Stimulated activated CD4-positive, alpha-beta T cell treated with anti-CD3 and anti-CD28 coated beads, Interleukin-12 subunit alpha, Interleukin-12 subunit beta, amount 100 ng/mL, for 48 hours (primary cell): Measurements from ENCODE around the gene TRIP13.
A peak's percentile ranks its signal among the peaks of the same experiment; 100 is the strongest.
"Not testable (repeated sequence)": the region's sequence is repeated elsewhere in the genome, so short reads cannot be mapped to it uniquely, and the experiment has no call there.

Experiments
- DNase-seq, 3 donors: peaks; one replicate each; pipeline ENCODE4 v3.0.0-alpha.2; 2020; ENCODE audit warnings: low read depth in 2 of 3, low spot score in 1 of 3

The TRIP13 gene

DNA sequence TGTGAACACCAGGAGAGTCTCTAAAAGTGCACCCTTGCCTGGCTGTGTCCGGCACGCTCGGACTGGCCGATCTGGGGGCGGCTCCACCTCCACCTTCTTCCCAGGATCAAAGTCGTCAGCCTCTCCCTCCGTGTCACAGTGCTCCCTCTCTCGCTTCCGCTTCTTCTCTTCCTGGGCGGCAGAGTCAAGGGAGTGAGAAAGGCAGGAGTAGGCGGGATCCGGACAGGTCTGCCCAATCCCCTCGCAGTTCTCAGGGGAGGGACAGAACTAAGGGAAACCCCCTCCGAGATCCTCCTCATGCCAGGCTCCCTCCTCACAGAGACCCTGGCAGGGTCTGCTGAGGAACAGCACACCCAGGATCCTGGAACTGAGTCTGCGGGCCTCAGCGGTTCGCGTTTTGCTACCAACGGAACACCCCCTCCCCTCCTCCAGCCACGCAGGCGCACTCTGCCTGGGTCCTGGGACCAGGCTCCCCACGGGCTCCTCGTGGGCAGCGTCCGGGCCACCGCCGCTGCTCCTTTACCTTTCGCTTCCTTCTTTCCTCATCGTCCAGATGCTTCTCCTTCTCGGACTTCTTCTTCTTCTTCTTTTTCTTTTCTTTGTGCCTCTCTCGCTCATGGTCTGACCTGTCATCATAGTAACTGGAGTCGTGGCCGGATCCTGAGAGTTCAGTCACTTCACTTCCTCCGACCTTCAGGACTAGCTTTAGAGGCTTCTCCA is 1.4 kb upstream of the TRIP13 start:
- DNase-seq: no peak

DNA sequence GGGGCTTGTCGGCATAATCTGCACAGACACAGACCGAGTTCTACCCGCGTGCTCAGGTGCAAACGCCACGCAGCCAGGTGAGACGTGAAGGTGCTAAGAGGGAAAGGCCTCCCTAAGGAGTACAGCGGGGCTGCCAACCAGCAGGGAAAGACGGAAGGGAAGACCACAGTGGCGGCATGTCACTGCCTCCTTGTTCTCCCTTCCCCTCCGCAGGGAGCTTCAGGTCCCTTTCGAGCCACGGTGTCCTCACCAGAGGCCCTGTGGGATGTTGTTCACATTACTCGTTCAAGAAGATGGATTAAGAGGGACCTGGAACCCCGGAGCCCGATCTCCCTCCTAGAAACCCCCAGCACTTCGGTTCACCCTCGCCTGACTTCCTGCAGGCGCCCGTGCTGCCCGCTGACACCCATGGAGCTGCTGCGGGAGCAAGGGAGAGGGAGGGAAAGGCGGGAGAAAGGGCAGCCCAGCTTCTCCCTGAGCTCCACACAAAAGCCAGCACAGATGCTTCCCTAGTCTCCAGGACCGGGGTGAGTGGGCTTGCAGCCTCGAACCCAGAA is 769 bp upstream of the TRIP13 start:
- DNase-seq: no peak

DNA sequence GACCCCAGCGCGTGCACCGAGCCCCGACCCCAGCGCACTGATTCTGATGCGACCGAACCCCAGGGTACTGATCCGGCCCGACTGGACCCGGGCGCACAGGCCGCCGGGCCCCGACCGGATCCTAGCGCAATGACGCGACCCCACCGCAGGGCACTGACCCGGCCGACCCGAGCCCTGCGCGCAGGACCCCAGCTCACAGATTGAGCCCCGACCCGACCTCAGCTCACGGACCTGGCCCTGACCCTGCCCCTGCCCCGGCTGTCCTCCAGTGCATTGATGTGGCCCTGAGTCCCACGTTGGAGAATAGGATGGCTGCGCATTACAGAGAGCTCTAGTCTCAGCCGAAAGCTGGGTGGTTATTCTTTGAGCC is 438 bp downstream of the TRIP13 start:
- DNase-seq: no peak

DNA sequence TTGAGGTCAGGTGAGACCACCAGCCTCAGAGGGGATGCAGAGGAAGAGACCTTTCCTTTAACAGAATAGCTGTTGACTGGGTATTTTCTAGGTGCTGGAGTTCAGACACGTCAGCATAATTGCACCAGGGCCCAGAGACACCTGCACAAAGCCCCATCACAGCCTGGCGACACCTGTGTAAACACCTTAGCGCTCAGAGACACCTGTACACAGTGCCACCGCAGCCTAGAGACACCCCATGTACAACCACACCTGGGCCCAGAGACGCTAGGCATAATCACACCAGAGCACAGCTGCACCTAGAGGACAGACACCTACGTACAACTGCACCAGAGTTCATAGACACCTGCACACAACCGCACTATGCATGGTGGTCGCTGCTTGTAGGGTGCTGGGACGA is 1.0 kb downstream of the TRIP13 start:
- no peak for DNase-seq

DNA sequence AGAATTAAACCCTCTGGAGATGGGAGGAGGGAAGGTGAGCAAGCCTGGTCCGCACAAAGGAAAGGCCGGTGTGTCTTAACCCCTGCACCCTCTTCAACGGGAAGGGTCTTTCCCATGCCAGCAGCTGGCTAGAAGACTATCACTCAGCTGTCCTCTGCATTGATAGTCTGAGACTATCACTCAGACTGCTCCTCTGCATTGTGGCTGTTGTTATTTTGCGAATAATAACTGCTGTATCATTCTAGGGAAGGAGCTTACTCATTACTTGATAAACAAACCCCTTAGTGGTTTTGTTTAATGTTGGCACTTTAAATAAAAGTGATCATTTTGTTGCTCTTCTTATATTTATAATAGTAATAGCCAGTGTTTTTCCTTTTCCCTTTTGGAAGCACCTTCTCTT is 8.1 kb downstream of the TRIP13 start:
- no peak for DNase-seq

DNA sequence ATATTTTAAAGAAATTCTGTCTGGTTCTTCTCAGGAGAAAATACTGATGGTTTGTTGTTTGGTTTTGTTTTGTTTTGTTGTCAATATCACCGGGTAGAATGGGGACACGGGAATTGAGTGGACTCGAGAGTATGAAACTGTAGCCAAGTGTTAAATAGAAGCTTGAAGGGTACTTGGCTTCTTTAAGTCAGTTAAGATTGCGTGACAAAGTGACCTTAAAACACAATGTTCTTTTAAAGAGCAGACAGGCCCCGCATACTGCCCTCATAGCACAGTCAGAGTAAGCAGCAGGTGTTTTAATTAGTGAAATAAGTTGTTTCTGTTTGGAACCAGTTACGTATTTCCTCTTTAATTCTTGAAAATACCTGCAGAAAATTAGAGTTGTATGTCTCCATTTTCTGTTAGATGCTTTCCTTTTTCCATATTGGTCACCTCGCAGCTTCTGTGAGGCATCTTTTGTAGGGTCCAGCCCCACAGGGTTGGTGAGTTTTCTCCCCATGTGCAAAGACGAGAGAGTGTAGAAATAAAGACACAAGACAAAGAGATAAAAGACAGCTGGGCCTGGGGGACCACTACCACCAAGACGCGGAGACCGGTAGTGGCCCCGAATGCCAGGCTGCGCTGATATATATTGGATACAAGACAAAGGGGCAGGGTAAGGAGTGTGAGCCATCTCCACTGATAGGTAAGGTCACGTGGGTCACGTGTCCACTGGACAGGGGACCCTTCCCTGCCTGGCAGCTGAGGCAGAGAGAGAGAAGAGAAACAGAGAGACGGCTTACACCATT is 9.6 kb downstream of the TRIP13 start:
- no peak for DNase-seq

DNA sequence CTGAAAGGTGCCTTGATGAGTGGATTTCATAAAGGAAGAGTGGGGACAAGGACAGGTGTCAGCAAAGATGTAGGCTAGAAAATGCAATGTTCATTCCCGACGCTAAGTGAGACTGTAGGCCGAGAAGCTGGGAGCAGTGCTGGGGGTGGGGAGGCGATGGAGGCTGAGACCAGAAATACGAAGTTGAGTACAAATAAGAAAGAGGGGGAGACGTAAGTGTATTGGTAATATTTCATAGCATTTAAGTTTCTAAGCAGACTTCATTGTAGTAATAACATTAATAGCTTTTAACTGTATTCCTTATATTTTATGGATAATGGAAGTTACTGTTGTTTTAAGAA is 11.0 kb downstream of the TRIP13 start:
- DNase-seq: no peak

DNA sequence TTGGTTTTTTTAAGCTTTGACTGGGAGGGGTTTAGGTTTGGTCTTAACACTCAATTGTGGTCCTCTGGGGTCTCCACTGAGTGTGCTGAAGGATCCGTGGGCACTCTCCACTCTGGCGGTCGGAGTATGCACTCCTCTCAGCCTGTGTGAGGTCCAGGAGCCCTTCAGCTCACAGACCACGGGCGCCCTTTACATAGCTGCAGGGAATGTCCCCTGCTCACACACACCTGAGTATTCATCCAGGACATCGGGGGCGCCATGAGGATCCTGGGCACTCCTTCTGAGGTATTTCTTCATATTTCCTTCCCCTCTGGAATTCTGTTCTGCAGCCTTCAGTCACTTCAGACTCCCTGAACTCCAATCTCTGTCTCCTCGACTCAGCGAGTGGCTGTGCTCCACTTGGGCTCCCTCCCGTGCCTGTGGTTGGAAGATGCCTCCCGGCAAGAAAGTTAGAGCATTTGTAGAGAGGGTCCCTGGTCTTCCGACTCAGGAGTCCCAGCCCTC is 12.5 kb downstream of the TRIP13 start:
- no peak for DNase-seq

DNA sequence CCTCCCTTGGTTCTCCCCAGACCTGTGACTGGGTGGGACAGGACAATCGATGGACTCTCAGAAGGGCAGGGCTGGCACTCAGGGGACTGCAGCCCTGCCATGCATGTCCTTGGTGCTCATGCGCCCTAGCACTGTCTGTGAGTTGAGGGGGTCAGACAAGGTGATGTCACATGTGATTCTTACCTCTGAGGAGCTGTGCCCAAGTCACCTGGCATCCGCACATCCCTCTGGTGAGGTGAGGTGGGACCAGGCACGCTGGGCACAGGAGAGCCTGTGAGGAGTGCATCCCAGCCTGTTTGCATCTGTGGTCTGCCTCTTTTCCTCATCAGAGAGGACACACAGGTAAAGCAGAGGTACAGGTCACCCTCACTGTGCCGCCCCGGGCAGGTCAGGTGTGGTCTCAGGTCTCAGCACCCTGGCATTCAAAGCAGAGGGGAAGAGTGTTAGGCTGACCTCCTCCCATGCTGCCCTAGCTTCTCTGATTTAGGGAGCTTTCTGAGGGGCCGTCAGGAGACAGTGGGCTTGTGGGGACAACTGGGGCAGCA is 14.8 kb downstream of the TRIP13 start:
- no peak for DNase-seq

DNA sequence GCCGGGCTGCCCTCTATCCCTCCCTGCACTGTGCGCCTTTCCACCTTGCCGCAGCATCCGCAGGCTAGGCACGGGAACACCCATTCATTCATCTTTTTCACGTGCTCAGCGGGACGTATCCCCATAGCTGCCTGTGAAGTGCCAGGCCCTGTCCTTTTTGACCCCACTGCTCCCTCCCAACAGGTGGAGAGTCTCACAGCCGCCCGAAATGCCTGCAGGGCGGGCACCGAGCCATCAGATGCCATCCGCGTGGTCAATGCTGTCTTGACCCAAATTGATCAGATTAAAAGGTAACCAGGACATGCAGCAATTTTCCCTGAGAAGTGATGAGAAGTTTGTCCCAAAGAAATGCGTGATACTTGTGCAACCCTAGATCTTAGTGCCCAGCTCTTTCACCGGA is 15.5 kb downstream of the TRIP13 start:
- DNase-seq: no peak

DNA sequence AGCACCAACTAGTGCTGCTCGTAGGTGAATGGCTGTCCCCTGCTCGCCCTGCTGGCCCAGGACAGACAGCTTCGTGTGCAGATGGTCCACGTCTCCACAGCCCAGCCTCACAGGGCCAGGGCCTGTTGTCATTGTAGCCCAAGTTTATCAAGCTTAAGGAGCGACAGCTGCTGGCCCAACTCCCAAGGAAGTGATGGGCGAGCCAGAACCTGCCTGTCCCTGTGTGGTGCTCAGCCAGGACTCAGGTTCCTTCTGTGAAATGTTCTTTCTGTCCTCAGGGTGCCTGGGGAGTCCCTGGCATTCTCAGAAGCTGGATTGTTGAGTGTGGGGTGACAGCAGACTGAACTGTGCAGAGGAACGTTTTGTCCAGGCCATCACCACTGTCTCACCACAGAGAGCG is 16.4 kb downstream of the TRIP13 start:
- DNase-seq: no peak

DNA sequence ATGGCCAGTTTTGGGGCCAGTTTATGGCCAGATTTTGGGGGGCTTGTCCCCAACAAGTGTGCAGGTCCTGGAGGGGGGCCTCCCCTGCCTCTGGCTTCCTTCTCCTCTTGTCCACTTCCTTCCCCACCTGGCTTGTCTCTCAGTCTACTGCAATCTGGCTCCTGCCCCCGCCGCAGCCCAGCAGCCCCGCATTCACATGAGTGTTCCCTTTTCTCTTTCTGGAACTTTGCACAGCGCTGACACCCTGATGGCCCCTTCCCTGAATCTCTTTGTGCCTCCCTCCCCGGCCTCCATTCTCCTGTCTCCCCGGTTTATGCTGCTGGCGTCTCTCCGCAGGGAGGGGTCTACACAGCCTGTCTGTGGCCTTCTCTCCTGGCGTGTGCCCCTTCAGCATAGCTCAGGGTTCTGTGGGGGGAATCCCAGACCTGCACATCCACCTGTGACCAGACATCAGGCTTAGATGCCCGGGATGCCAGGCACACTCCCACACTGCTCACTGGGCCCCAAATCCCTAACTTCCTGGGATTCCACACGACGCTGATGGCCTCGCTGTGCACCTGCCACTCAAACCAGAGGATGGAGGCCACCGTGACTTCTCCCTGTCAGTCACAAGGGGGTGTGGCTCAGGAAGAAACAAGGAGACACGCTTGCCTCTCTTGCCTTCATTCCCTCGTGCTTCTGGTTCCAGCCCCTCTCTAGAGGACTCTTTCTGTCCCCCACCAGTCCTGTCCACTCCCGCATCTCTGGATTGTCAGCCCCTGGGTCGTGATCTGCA is 17.5 kb downstream of the TRIP13 start:
- no peak for DNase-seq

DNA sequence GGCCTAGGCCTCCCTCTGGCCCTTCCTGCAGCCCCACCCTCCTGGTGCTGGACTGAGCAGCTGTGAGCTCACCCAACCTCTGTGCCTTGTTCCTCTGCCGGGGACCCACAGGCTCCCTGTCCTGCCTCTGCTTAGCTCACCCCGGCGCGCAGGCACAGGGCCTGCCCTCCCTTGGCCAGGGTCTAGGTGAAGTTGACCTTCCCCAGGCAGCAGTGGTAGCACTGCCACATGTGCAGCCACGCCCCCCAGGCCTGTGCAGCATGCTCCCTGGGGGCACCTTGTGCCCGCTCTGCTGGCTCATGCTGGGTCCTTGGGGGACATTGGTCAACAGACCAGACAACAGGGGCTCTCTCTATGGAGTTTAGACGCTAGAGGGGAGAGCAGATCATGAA is 18.1 kb downstream of the TRIP13 start:
- no peak for DNase-seq

DNA sequence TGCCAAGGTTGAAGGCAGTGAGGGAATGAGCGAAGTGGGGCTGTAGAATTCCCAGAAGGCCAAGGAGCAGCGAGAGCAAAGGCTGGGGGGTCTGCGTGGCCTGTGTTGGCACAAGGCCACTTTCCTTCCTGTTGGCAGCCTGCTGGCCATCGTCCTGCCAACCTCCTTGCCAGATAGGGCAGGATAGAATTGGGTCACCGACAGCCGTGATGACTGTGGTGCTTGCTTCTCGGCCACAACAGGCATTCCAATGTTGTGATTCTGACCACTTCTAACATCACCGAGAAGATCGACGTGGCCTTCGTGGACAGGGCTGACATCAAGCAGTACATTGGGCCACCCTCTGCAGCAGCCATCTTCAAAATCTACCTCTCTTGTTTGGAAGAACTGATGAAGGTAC is 18.9 kb downstream of the TRIP13 start:
- DNase-seq: no peak

DNA sequence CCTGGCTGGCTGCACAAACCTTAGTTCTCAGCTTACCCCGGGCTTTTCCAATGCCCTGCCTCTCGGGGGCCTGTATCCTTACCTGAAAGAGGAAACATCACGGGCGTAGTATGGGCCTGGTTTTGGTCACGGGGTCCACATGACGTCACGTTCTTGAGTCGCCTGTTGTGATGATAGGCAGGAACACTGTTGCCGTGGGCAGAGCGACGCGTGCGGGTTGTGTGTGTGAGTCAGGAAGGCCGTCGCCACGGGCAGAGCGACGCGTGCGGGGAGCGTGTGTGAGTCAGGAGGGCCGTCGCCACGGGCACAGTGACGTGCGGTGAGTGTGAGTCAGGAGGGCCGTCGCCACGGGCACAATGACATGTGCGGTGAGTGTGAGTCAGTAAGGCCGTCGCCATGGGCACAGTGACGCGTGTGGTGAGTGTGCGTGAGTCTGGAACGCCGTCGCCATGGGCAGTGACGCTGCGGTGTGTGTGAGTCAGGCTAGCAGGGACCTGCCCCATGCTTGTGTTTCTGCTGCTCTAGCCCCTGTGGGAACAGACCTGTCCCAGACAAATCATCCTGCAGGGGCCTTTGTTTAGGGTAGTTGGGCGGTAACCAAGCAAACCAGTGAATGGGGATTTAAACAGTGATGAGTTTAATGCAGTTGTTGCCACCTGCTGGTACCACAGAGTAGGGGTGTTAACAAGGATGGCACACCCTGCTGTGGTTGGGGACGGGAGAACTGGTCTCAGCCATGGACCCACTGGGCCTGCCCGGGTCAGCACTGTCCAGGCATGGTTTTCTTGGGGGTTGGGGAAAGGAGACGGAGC is 19.8 kb downstream of the TRIP13 start:
- peak; percentile 49 to 72 (median 64) for DNase-seq

DNA sequence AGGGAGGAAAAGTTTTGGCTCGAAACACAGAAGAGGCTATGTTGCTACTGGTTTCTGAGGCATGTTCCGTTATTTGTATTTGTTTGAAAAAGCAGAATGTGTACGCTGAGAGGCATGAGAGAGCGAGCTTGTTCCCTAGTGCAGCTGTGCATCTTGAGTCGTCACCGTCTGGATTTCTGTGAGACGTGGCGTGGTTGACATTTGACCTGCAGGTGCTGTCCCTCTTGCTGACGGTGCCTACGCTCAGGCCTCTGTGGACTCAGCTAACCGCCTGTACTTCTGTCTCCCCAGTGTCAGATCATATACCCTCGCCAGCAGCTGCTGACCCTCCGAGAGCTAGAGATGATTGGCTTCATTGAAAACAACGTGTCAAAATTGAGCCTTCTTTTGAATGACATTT is 21.5 kb downstream of the TRIP13 start:
- DNase-seq: no peak

DNA sequence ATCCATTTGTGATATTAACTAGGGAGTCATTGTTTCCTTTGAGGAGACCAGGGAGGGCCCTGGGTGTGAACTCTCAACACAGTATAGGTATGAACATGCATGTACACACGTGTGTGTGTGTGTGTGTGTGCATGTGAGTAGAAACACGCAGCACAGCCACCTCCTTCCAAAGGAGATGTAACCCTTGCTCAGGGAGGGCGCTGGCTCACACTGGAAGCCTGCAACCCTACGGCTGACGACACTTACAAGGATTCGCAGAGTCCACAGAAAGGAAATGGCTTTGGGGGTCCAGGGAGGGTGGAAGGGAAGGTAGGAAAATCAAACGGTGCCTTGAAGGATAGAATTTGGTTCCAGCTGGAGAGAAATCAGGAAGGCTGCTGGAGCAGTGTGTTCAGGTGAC is 21.9 kb downstream of the TRIP13 start:
- DNase-seq: no peak

DNA sequence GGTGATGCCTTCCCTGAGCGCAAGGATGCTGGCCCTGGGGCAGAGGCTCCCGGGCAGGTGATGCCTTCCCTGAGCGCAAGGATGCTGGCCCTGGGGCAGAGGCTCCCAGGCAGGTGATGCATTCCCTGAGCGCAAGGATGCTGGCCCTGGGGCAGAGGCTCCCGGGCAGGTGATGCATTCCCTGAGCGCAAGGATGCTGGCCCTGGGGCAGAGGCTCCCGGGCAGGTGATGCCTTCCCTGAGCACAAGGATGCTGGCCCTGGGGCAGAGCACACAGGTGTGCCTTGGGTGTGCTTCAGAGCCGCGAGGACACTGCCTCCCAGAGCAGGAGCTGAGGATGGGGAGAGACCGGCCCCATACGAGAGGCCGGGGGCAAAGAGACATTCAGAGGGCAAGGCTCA is 22.7 kb downstream of the TRIP13 start:
- DNase-seq: not testable (repeated sequence)

DNA sequence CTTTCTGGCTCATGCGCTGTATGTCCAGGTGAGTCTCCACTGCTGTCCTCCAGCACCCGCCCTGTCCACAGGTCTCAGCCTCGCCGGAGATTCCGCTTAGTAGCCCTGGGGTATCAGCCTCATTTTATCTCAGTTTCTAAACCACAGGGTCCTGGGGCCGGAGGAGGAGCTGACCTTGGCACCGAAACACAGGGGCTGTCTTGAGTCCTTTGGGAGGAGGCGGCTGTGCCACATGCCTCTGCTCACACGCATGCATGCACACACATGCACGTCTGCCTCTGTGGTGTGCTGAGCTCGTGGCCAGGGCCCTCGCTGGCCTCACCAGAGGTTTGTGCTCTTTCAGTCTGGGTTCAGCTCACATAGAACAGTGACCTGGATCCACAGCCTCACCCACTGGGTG is 23.3 kb downstream of the TRIP13 start:
- no peak for DNase-seq

DNA sequence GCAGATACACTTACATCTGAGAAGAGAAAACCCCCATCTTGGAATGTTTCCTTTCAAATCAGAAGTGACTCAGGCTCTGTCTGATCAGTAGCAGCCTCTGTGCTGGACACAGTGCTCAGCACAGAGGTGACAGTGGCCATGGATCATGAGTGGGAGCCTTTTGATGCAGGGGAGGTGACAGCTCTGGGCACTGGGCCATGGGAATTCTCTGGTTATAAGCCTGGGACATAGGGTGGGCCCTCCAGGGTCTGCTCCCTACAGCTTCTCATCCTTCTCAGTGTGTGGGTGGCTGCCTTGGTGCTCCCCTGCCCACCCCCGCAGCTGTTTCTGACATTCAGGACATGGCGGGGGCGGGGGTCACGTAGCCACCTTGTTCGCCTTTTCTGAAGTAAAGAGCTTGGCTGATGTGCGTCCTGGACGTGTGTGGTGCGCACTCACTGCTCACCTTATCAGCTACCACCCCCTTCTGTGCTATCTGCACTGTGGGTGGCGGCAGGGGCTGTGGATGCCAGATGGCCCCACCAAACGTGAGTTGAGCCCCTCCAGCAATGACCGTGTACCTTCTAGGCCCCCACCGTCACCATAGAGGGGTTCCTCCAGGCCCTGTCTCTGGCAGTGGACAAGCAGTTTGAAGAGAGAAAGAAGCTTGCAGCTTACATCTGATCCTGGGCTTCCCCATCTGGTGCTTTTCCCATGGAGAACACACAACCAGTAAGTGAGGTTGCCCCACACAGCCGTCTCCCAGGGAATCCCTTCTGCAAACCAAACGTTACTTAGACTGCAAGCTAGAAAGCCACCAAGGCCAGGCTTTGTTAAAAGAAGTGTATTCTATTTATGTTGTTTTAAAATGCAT is 24.0 kb downstream of the TRIP13 start:
- DNase-seq: no peak
